GM18520 (cell line): ENCODE results near the gene KCNIP3.

ENCODE experiments used
- ATAC-seq: cut with Tn5 transposase; IDR thresholded peaks from one replicate; pipeline ENCODE4 v1.9.1; 2021; ENCODE audit not compliant: unreplicated experiment

The KCNIP3 gene

GRCh38 chr2:95312543-95313201 lies 15.5 kb downstream of the KCNIP3 start:
- no peak for ATAC-seq

- no peak for ATAC-seq
These were observed 16.4 kb downstream of the KCNIP3 start for GRCh38 chr2:95313296-95314131.

- ATAC-seq: no peak
These were observed 17.4 kb downstream of the KCNIP3 start for GRCh38 chr2:95314598-95314963.

- no peak for ATAC-seq
These were observed 17.9 kb downstream of the KCNIP3 start for GRCh38 chr2:95314964-95315611.

GRCh38 chr2:95315801-95316411 lies 18.8 kb downstream of the KCNIP3 start:
- ATAC-seq: no peak

- no peak for ATAC-seq
These were observed 19.4 kb downstream of the KCNIP3 start for GRCh38 chr2:95316466-95317122.

- no peak for ATAC-seq
These were observed 20.0 kb downstream of the KCNIP3 start for GRCh38 chr2:95317123-95317500.

- no peak for ATAC-seq
These were observed 20.7 kb downstream of the KCNIP3 start for GRCh38 chr2:95317665-95318425.

- no peak for ATAC-seq
These were observed 21.5 kb downstream of the KCNIP3 start for GRCh38 chr2:95318431-95319220.

- no peak for ATAC-seq
These were observed 22.6 kb downstream of the KCNIP3 start for GRCh38 chr2:95319481-95320343.

- ATAC-seq: no peak
These were observed 23.2 kb downstream of the KCNIP3 start for GRCh38 chr2:95320344-95320712.

GRCh38 chr2:95320986-95321767 lies 24.0 kb downstream of the KCNIP3 start:
- no peak for ATAC-seq

- no peak for ATAC-seq
These were observed 26.4 kb downstream of the KCNIP3 start for GRCh38 chr2:95323347-95324155.

- ATAC-seq: no peak
These were observed 27.9 kb downstream of the KCNIP3 start for GRCh38 chr2:95325026-95325425.

GRCh38 chr2:95325590-95326432 lies 28.7 kb downstream of the KCNIP3 start:
- no peak for ATAC-seq

- ATAC-seq: no peak
These were observed 29.4 kb downstream of the KCNIP3 start for GRCh38 chr2:95326433-95327140.
